Neural cell (in vitro differentiated cells): ENCODE results near the gene OGFR. TPM values are rescaled to one million over a fixed set of nuclear protein-coding genes. Genes with fewer than 3 reads are reported as not detected.

Source experiments
- H2AFZ ChIP-seq: fragments of 200-600, 300-800 bp; sonication (generic), shearing (Covaris generic); 2 replicates; pipeline ENCODE4 v1.6.0; 2014; ENCODE audit warnings: low read depth, mild to moderate bottlenecking, antibody characterized with exemption, low read length, moderate library complexity
- H3F3A ChIP-seq: fragments of 200-600 bp; shearing (Covaris generic); 2 replicates; pipeline ENCODE4 v1.6.1; 2016; ENCODE audit warnings: mild to moderate bottlenecking, moderate library complexity, mixed read lengths, antibody characterized with exemption, low read length; ENCODE audit not compliant: insufficient read depth, poor library complexity, severe bottlenecking
- H3K27ac ChIP-seq: fragments of 200-600, 300-800 bp; sonication (generic), shearing (Covaris generic); 2 replicates; pipeline ENCODE4 v1.5.1; 2014; ENCODE audit warnings: mild to moderate bottlenecking, low read length, moderate library complexity
- H3K27me3 ChIP-seq: fragments of 300-800, 200-600 bp; sonication (generic), shearing (Covaris generic); 2 replicates; pipeline ENCODE4 v1.6.0; 2014; ENCODE audit warnings: mild to moderate bottlenecking, low read depth, low read length, moderate library complexity; ENCODE audit not compliant: insufficient read depth
- H3K36me3 ChIP-seq: fragments of 300-800, 200-600 bp; sonication (generic), shearing (Covaris generic); 2 replicates; pipeline ENCODE4 v1.5.1; 2014; ENCODE audit warnings: mild to moderate bottlenecking, antibody characterized with exemption, low read length, moderate library complexity; ENCODE audit not compliant: insufficient read depth
- H3K4me2 ChIP-seq: fragments of 300-800, 200-600 bp; sonication (generic), shearing (Covaris generic); 2 replicates; pipeline ENCODE4 v1.6.0; 2014; ENCODE audit warnings: mild to moderate bottlenecking, low read length
- H3K4me3 ChIP-seq: fragments of 300-800, 200-600 bp; sonication (generic), shearing (Covaris generic); 2 replicates; pipeline ENCODE4 v1.5.1; 2014; ENCODE audit warnings: mild to moderate bottlenecking, low read length, moderate library complexity
- H3K79me2 ChIP-seq: fragments of 200-600 bp; shearing (Covaris generic); replicated peaks from 2 replicates; pipeline ENCODE4 v1.6.0; 2014; ENCODE audit warnings: mild to moderate bottlenecking, low read length, moderate library complexity; ENCODE audit not compliant: insufficient read depth
- H3K9ac ChIP-seq: fragments of 300-800, 200-600 bp; sonication (generic), shearing (Covaris generic); 2 replicates; pipeline ENCODE4 v1.6.1; 2016; ENCODE audit warnings: mild to moderate bottlenecking, low read length, mixed read lengths
- H3K9me2 ChIP-seq: fragments of 200-600 bp; shearing (Covaris generic); 2 replicates; pipeline ENCODE4 v1.6.1; 2016; ENCODE audit warnings: mild to moderate bottlenecking, low read length, mixed read lengths; ENCODE audit not compliant: insufficient read depth
- H3K9me3 ChIP-seq: fragments of 200-600, 300-800 bp; sonication (generic), shearing (Covaris generic); 2 replicates; pipeline ENCODE4 v1.6.1; 2016; ENCODE audit warnings: mild to moderate bottlenecking, mixed run types, low read length, moderate library complexity, mixed read lengths
- H4K20me1 ChIP-seq: fragments of 200-600 bp; shearing (Covaris generic); 2 replicates; pipeline ENCODE4 v1.6.1; 2016; ENCODE audit warnings: mild to moderate bottlenecking, mixed run types; ENCODE audit not compliant: insufficient read depth
- EP300 ChIP-seq: fragments of 450-650 bp; conservative IDR thresholded peaks from 2 replicates; pipeline ENCODE4 v1.6.1; 2014; ENCODE audit warnings: antibody characterized with exemption, mild to moderate bottlenecking, moderate library complexity; ENCODE audit not compliant: poor library complexity, severe bottlenecking
- EZH2 ChIP-seq: fragments of 200-600, 300-800 bp; shearing (Covaris generic), sonication (generic); IDR thresholded peaks from 2 replicates; pipeline ENCODE4 v1.6.1; 2014; ENCODE audit warnings: antibody characterized with exemption, low read length, borderline replicate concordance, mild to moderate bottlenecking; ENCODE audit not compliant: insufficient read depth, poor library complexity, severe bottlenecking
- MXI1 ChIP-seq: fragments of 450-650 bp; conservative IDR thresholded peaks from 2 replicates; pipeline ENCODE4 v1.6.1; 2014; ENCODE audit warnings: antibody characterized with exemption, mild to moderate bottlenecking; ENCODE audit not compliant: poor library complexity, severe bottlenecking
- POLR2AphosphoS5 ChIP-seq: IDR thresholded peaks from 2 replicates; pipeline ENCODE4 v1.6.1; 2012
- RAD21 ChIP-seq: fragments of 450-650 bp; conservative IDR thresholded peaks from 2 replicates; pipeline ENCODE4 v1.6.1; 2014; ENCODE audit warnings: antibody characterized with exemption, mild to moderate bottlenecking, moderate library complexity
- SMC3 ChIP-seq: fragments of 450-650 bp; conservative IDR thresholded peaks from 2 replicates; pipeline ENCODE4 v1.6.1; 2014; ENCODE audit warnings: antibody characterized with exemption, mild to moderate bottlenecking, moderate library complexity; ENCODE audit not compliant: poor library complexity
- TAF1 ChIP-seq: IDR thresholded peaks from 2 replicates; pipeline ENCODE4 v1.6.1; 2012; ENCODE audit warnings: low read depth
- polyA plus RNA-seq: library from polyadenylated mRNA; depleted of rRNA; stranded (reverse); fragments of >200 nt; gene quantifications from 2 replicates; pipeline ENCODE4 v1.2.3, GENCODE V29; 2014
- TF ChIP-seq, protein P1 (sequence below): fragments of 450-650 bp; IDR thresholded peaks from 2 replicates; pipeline ENCODE4 v1.5.1; 2014; ENCODE audit warnings: antibody characterized with exemption, mild to moderate bottlenecking, moderate library complexity; ENCODE audit not compliant: poor library complexity, severe bottlenecking
- TF ChIP-seq, protein P2 (sequence below): IDR thresholded peaks from 2 replicates; pipeline ENCODE4 v1.6.1; 2012; ENCODE audit warnings: borderline replicate concordance

OGFR gene
- polyA plus RNA-seq, 1 donor from 2014 or later, result 15.6 TPM

DNA sequence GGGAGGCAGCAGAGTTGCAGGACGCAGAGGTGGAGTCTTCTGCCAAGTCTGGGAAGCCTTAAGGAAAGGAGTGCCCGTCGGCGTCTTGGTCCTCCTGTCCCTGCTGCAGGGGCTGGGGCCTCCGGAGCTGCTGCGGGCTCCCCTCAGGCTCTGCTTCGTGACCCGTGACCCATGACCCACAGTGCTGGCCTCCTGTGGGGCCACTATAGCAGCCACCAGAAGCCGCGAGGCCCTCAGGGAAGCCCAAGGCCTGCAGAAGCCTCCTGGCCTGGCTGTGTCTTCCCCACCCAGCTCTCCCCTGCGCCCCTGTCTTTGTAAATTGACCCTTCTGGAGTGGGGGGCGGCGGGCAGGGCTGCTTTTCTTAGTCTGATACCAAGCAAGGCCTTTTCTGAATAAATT is 9.0 kb downstream of the OGFR start:
- Histone ChIP-seq H3K36me3 (no peaks in the 10 kb centered on the region), H3K4me2 (no peak overlapping the region), H3K9ac (no peak overlapping the region), H2AFZ (no peak overlapping the region), H4K20me1 (no peaks in the 10 kb centered on the region), H3K27ac (no peak overlapping the region), H3F3A (no peaks in the 10 kb centered on the region), H3K4me3 (no peak overlapping the region), H3K9me3 (no peaks in the 10 kb centered on the region), H3K9me2 (no peaks in the 10 kb centered on the region), H3K27me3 (peaks cover 25% of the 10 kb centered on the region), H3K79me2 (no peaks in the 10 kb centered on the region)
- no peak for TF ChIP-seq MXI1
- no peak for TF ChIP-seq EP300
- no peak for TF ChIP-seq EZH2
- no peak for TF ChIP-seq RAD21
- no peak for TF ChIP-seq TAF1
- TF ChIP-seq SMC3, result no peak
- no peak for TF ChIP-seq POLR2AphosphoS5
- TF ChIP-seq, protein P1, sequence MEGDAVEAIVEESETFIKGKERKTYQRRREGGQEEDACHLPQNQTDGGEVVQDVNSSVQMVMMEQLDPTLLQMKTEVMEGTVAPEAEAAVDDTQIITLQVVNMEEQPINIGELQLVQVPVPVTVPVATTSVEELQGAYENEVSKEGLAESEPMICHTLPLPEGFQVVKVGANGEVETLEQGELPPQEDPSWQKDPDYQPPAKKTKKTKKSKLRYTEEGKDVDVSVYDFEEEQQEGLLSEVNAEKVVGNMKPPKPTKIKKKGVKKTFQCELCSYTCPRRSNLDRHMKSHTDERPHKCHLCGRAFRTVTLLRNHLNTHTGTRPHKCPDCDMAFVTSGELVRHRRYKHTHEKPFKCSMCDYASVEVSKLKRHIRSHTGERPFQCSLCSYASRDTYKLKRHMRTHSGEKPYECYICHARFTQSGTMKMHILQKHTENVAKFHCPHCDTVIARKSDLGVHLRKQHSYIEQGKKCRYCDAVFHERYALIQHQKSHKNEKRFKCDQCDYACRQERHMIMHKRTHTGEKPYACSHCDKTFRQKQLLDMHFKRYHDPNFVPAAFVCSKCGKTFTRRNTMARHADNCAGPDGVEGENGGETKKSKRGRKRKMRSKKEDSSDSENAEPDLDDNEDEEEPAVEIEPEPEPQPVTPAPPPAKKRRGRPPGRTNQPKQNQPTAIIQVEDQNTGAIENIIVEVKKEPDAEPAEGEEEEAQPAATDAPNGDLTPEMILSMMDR, result no peak
- TF ChIP-seq, protein P2, sequence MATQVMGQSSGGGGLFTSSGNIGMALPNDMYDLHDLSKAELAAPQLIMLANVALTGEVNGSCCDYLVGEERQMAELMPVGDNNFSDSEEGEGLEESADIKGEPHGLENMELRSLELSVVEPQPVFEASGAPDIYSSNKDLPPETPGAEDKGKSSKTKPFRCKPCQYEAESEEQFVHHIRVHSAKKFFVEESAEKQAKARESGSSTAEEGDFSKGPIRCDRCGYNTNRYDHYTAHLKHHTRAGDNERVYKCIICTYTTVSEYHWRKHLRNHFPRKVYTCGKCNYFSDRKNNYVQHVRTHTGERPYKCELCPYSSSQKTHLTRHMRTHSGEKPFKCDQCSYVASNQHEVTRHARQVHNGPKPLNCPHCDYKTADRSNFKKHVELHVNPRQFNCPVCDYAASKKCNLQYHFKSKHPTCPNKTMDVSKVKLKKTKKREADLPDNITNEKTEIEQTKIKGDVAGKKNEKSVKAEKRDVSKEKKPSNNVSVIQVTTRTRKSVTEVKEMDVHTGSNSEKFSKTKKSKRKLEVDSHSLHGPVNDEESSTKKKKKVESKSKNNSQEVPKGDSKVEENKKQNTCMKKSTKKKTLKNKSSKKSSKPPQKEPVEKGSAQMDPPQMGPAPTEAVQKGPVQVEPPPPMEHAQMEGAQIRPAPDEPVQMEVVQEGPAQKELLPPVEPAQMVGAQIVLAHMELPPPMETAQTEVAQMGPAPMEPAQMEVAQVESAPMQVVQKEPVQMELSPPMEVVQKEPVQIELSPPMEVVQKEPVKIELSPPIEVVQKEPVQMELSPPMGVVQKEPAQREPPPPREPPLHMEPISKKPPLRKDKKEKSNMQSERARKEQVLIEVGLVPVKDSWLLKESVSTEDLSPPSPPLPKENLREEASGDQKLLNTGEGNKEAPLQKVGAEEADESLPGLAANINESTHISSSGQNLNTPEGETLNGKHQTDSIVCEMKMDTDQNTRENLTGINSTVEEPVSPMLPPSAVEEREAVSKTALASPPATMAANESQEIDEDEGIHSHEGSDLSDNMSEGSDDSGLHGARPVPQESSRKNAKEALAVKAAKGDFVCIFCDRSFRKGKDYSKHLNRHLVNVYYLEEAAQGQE, result no peak

GRCh38 chr20:62814060-62814708 is 9.5 kb downstream of the OGFR start:
- no peaks in the 10 kb centered on the region for H3K9me3 ChIP-seq
- H3K36me3 ChIP-seq, result no peaks in the 10 kb centered on the region
- no peak for TF ChIP-seq SMC3
- no peak for TF ChIP-seq EZH2
- no peak for TF ChIP-seq POLR2AphosphoS5
- no peak for TF ChIP-seq MXI1
- TF ChIP-seq RAD21, result no peak
- TF ChIP-seq EP300, result no peak
- TF ChIP-seq TAF1, result no peak
- TF ChIP-seq, protein P1, result no peak
- TF ChIP-seq, protein P2, result no peak
- no peaks in the 10 kb centered on the region for H3K9me2 ChIP-seq
- no peak overlapping the region for H3K4me2 ChIP-seq
- H3K4me3 ChIP-seq, result no peak overlapping the region
- no peak overlapping the region for H3K27ac ChIP-seq
- H4K20me1 ChIP-seq, result no peaks in the 10 kb centered on the region
- H3K27me3 ChIP-seq, result peaks cover 25% of the 10 kb centered on the region
- H3F3A ChIP-seq, result no peaks in the 10 kb centered on the region
- H2AFZ ChIP-seq, result no peak overlapping the region
- no peaks in the 10 kb centered on the region for H3K79me2 ChIP-seq
- no peak overlapping the region for H3K9ac ChIP-seq
